ENCODE measurements around the gene THAP5.

THAP5 gene

DNA sequence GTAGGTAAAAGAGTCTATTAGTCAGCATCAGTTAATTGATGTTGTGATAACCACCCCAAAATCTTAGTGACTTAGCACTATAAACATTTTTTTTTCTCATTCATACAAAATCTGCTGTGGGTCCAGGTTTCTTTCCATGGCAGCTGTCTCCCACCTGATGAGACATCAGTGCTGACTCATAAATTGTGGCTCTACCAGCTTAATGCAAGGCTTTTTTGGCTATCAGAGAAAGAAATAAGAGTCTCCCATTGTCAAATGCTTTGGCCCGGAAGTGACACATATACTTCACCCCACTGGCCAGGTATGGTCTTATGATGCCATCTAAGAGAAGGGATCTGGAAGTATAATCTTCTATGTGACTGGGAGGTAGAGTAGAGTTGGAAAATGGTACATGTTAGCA, 14.7 kb upstream of the THAP5 start:
- no peak overlapping the region for H3K27ac ChIP-seq
- TF ChIP-seq ZFX (IDR thresholded peaks at IDR 0.05; ENCODE audit: borderline replicate concordance) = no peak
- TF ChIP-seq, protein P1, sequence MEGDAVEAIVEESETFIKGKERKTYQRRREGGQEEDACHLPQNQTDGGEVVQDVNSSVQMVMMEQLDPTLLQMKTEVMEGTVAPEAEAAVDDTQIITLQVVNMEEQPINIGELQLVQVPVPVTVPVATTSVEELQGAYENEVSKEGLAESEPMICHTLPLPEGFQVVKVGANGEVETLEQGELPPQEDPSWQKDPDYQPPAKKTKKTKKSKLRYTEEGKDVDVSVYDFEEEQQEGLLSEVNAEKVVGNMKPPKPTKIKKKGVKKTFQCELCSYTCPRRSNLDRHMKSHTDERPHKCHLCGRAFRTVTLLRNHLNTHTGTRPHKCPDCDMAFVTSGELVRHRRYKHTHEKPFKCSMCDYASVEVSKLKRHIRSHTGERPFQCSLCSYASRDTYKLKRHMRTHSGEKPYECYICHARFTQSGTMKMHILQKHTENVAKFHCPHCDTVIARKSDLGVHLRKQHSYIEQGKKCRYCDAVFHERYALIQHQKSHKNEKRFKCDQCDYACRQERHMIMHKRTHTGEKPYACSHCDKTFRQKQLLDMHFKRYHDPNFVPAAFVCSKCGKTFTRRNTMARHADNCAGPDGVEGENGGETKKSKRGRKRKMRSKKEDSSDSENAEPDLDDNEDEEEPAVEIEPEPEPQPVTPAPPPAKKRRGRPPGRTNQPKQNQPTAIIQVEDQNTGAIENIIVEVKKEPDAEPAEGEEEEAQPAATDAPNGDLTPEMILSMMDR (IDR thresholded peaks at IDR 0.05) = no peak

DNA sequence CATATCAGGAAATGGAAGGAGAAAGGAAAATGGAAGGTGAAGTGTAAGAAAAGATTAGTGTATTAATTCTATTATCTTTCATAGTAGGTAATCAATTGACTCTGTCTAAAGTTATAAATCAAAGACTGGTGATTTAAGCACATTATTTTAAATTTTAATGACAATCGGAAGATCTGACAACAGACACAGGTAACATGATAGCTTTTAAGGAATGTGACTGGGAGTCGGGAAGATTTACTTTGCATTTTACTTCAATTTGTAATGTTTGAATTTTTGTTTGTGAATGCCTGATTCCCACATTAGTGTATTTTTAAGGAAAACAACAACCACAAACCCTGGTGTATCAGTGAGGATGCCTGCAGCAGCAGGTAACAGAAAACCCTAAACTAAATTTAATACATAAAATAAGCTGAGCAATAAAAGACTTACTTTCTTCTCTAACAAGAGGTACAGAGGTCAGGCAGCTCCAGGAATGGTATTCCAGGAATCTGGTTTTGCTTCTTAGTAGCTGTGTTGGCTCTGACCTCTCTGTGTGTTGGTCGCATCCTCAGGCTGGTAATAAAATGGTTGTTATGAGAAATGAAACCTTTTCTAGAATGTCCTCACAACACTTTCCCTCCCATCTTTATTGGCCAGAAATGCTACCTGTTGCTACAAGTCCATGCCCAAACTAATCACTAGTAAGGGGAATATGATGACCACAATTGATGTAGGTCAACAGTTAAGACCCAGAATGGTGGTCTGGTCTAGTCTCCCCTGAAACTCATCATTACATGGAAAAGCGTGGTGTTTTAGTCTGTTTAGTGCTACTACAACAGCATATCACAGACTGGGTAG, 12.4 kb upstream of the THAP5 start:
- H3K27ac ChIP-seq = no peak overlapping the region
- TF ChIP-seq, protein P1 (IDR thresholded peaks at IDR 0.05) = no peak
- TF ChIP-seq ZFX (IDR thresholded peaks at IDR 0.05; ENCODE audit: borderline replicate concordance) = no peak

DNA sequence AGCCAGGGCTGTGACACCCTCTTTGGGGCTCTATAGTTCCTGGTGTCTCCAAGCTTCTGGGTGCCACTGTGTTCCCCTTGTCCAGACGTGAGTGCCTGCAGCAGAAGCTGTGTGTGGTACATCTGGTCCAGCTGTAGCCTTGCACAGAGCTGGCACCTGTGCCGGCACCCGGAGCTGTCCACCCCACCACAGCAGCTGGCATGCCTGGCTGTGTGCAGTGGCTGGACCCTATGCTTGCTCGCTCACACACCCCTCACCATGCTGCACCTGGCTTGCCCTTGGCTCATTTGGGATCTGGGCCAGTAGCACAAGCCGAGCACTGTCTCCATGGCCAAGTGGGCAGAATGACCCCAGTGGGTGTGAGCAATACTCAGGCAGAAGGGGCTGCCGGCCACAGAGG, 10.8 kb upstream of the THAP5 start:
- H3K27ac ChIP-seq = no peak overlapping the region
- TF ChIP-seq, protein P1 (IDR thresholded peaks at IDR 0.05) = no peak
- no peak for TF ChIP-seq ZFX (IDR thresholded peaks at IDR 0.05; ENCODE audit: borderline replicate concordance)

DNA sequence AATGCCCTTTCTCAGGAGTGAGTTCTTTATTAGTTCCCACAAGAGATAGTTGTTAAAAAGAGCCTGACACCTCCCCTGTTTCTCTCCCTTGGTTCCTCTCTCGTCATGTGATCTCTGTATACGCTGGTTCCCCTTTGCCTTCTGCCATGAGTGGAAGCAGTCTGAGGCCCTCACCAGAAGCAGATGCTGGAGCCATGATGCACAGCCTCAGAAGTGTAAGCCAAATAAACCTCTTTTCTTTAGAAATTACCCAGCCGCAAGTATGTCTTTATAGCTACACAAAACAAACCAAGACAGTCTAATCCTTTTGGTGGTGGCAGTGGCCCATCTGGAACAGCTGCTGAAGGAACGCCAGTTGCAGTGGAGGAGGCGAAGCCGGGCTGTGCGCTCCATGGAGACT, 9.4 kb upstream of the THAP5 start:
- H3K27ac ChIP-seq = no peak overlapping the region
- TF ChIP-seq ZFX (IDR thresholded peaks at IDR 0.05; ENCODE audit: borderline replicate concordance) = no peak
- TF ChIP-seq, protein P1 (IDR thresholded peaks at IDR 0.05) = no peak

DNA sequence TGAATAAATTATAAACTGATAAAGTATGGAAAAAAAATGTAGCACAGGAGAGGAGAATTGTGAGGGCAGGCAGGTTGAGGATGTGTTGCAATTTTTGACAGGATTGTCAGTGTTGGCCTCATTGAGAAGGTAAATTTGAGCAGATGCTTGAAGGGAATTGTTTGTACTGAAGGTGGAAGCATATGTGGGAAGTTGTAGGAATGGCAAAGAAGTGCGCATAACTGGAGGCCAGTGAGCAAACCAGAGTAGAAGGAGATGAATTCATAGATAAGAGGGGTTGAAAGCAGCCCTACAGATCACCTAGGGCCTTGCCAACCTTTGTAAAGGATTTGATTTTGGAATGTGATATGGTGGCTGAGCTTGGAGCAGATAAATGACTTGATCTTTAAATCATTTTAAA, 6.6 kb upstream of the THAP5 start:
- H3K27ac ChIP-seq = no peak overlapping the region
- TF ChIP-seq, protein P1 (IDR thresholded peaks at IDR 0.05) = no peak
- no peak for TF ChIP-seq ZFX (IDR thresholded peaks at IDR 0.05; ENCODE audit: borderline replicate concordance)

DNA sequence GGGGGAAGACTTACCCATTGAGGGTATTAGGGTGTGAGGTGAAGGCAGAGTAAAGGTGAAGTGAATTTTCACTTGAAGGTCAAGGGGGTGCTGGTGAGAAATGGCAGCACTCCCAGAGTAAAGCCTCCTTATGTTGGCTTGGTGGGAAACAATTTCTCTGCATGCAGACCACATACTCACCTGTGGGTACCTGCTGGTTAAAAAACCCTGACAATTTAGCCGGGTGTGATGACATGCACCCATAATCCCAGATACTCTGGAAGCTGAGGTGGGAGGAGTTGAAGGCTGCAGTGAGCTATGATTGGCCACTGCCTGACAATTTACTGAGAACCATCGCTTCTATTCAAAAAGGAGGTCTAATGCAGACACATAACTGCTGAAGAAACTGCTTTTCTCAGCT, 5.7 kb upstream of the THAP5 start:
- H3K27ac ChIP-seq = no peak overlapping the region
- no peak for TF ChIP-seq ZFX (IDR thresholded peaks at IDR 0.05; ENCODE audit: borderline replicate concordance)
- TF ChIP-seq, protein P1 (IDR thresholded peaks at IDR 0.05) = no peak

DNA sequence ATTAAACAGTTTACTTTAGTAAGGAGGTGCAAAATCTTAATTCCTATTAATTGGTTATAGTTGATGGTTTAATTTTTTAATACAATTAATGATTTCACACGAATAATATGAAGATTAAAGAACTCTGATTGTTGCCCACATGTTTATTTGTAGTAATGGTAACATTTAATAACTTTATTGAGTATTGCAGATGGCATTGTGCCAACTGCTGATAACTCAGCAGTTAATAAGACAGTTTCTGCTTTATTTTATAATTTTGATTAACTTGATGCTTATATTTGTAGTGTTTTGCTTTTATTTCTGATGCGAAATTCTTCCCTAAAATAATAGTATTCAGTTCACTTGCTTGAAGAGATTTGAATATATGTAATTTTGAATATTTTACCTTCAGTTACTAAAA, 3.0 kb upstream of the THAP5 start:
- H3K27ac ChIP-seq = no peak overlapping the region
- TF ChIP-seq, protein P1 (IDR thresholded peaks at IDR 0.05) = no peak
